ENCODE measurements around the gene KLK8. TPM values are rescaled to one million over a fixed set of nuclear protein-coding genes. Genes with fewer than 3 reads are reported as not detected.

KLK8 gene, protein sequence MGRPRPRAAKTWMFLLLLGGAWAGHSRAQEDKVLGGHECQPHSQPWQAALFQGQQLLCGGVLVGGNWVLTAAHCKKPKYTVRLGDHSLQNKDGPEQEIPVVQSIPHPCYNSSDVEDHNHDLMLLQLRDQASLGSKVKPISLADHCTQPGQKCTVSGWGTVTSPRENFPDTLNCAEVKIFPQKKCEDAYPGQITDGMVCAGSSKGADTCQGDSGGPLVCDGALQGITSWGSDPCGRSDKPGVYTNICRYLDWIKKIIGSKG
- 100 to 1,000 TPM in 3 of 4 donors, 10 to 100 TPM in 1; 32.8 to 235 (median 191) TPM for total RNA-seq

DNA sequence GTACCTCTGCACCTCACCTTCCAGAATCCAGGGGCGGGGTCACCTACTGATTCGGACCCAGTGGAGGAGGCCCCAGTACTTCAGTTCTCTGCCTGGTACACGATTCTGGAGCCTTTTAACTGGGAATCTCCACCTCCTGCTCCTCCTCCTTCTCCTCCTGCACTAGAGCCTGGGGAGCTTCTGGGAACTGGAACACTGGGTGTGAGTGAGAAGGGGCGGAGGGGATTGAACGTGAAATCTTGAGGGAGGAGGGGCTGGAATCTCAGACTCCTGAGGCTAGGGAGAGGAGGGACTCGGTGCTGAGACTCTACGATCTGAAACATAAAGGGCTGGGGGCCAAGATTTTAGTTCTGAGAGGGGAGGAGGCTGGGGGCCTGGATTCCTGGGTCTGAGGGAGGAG lies at the start of gene KLK8:
TSS of gene KLK8 (minus strand) at position 90 of the 400 bp plus-strand sequence. CDS start 437 bp downstream, outside the sequence.
- Histone ChIP-seq H3K4me3 (peak within 1 kb of the TSS; percentile 37 to 49 (median 40)), H3K27ac (peak within 1 kb of the TSS; percentile 28 to 90 (median 78))

DNA sequence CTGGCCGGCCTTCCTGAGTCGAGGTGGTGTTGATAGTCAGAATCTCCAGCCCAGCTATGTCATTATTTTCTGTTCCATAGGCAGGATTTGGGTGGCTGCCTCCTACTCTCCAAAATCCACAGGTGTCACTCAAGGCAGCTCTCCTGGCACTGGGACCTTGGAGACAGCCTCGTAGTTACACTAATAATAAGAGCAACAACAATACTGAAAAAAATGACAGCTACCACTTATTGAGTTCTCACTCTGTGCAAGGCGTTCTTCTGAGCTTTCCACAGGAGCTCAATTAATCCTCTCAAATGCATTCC lies 45.6 kb upstream of the KLK8 start:
- no peak for DNase-seq
- Histone ChIP-seq H3K9me3 (no peaks in the 10 kb centered on the region), H3K36me3 (no peaks in the 10 kb centered on the region), H3K27ac (peak overlapping the region in 3 of 4 donors; percentile 13 to 67 (median 42)), H3K4me3 (no peak overlapping the region), H3K27me3 (peaks cover 0 to under 1% (median 0%) of the 10 kb centered on the region in 4 donors), H3K4me1 (peaks cover 0 to 16% (median 0%) of the 10 kb centered on the region in 3 donors)
- no peak for TF ChIP-seq POLR2A (IDR thresholded peaks at IDR 0.05)
- TF ChIP-seq, protein P1, sequence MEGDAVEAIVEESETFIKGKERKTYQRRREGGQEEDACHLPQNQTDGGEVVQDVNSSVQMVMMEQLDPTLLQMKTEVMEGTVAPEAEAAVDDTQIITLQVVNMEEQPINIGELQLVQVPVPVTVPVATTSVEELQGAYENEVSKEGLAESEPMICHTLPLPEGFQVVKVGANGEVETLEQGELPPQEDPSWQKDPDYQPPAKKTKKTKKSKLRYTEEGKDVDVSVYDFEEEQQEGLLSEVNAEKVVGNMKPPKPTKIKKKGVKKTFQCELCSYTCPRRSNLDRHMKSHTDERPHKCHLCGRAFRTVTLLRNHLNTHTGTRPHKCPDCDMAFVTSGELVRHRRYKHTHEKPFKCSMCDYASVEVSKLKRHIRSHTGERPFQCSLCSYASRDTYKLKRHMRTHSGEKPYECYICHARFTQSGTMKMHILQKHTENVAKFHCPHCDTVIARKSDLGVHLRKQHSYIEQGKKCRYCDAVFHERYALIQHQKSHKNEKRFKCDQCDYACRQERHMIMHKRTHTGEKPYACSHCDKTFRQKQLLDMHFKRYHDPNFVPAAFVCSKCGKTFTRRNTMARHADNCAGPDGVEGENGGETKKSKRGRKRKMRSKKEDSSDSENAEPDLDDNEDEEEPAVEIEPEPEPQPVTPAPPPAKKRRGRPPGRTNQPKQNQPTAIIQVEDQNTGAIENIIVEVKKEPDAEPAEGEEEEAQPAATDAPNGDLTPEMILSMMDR (IDR thresholded peaks at IDR 0.05) = no peak
- WGBS, 2 donors = 3 to 5% methylated on average over 3 to 4 of the region's 4 CpGs
- intact Hi-C loops (cut with DNase I) = no loop called here

More for the DNA sequence above, at the start of gene KLK8:
- intact Hi-C loops (cut with DNase I) = no loop called here
- peaks cover 4 to 30% (median 13%) of the 10 kb centered on the region in 3 donors for H3K4me1 ChIP-seq
- TF ChIP-seq, protein P1 (IDR thresholded peaks at IDR 0.05) = no peak
- TF ChIP-seq POLR2A (IDR thresholded peaks at IDR 0.05) = no peak
- no peak for DNase-seq
- H3K36me3 ChIP-seq = no peaks in the 10 kb centered on the region
- 12 to 21% methylated on average over 3 to 6 of the region's 7 CpGs for WGBS, 2 donors
- no peaks in the 10 kb centered on the region for H3K9me3 ChIP-seq
- peaks cover 0 to 59% (median 0%) of the 10 kb centered on the region in 4 donors for H3K27me3 ChIP-seq

DNA sequence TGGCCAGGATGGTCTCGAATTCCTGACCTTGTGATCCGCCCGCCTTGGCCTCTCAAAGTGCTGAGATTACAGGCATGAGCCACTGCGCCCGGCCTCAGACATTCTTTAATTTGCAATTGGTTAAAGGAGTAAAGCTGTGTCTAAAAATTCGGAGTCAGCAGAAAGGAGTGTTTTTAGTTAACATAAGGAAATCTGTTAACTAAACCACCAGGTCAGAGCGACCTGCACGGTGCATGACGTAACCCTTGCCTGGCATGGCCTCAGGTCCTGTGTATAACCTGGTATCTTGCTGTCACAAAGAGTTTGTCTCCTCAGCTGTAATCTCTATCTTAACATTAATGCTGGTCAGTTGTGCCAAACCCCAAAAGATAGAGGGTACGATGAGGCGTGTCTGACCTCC lies 42.9 kb upstream of the KLK8 start:
- no peaks in the 10 kb centered on the region for H3K9me3 ChIP-seq
- DNase-seq = no peak
- no peak for TF ChIP-seq POLR2A (IDR thresholded peaks at IDR 0.05)
- TF ChIP-seq, protein P1 (IDR thresholded peaks at IDR 0.05) = no peak
- WGBS, 2 donors = 83 to 85% methylated on average over 11 of the region's 11 CpGs
- H3K4me1 ChIP-seq = peaks cover 0 to 7% (median 0%) of the 10 kb centered on the region in 3 donors
- no peaks in the 10 kb centered on the region for H3K27me3 ChIP-seq
- no peak overlapping the region for H3K27ac ChIP-seq
- no peaks in the 10 kb centered on the region for H3K36me3 ChIP-seq
- no peak overlapping the region for H3K4me3 ChIP-seq
- intact Hi-C loops (cut with DNase I) = no loop called here

DNA sequence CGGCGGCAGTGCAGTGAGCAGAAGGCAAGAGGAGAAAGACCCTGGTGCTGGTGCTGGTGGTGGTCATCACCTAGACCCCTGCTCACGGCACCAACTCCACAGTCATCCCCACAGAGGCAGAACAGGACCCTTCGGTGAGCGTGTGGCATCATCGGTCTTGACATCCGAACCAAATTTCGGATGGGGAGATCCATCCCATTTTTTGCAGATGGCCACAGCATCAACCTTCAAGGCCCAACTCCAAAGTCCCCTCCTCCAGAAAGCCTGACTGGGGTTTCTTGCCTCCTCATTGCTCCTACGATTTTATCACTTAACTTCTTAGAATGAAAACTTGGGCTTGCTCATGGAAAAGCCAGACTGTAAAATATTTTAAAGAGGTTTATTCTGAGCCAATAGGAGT lies 42.1 kb upstream of the KLK8 start:
- intact Hi-C loops (cut with DNase I) = no loop called here
- H3K9me3 ChIP-seq = no peaks in the 10 kb centered on the region
- WGBS, 2 donors = 76 to 85% methylated on average over 9 of the region's 9 CpGs
- DNase-seq = no peak
- TF ChIP-seq POLR2A (IDR thresholded peaks at IDR 0.05) = no peak
- TF ChIP-seq, protein P1 (IDR thresholded peaks at IDR 0.05) = no peak
- no peaks in the 10 kb centered on the region for H3K36me3 ChIP-seq
- H3K27ac ChIP-seq = no peak overlapping the region
- no peak overlapping the region for H3K4me3 ChIP-seq
- H3K27me3 ChIP-seq = no peaks in the 10 kb centered on the region
- peaks cover 0 to 11% (median 0%) of the 10 kb centered on the region in 3 donors for H3K4me1 ChIP-seq

DNA sequence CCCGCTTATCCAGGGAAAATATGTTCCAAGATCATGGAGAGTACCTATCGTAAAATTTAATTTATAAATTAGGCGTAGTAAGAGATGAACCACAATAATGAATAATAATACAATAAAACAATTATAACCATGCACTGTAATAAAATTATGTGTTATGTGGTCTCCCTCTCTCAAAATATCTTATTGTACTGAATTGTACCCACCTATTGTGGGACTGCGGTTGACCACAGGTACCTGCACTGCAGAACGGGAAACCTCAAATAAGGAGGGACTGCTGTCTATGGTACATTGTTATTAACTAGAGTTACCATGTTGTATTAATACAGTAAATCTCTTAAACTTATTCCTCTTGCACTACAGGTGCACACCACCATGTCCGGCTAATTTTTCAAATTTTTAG lies 38.7 kb upstream of the KLK8 start:
- no peak overlapping the region for H3K4me3 ChIP-seq
- peaks cover 0 to 16% (median 0%) of the 10 kb centered on the region in 3 donors for H3K4me1 ChIP-seq
- no peak for DNase-seq
- H3K27me3 ChIP-seq = peaks cover 0 to 4% (median 0%) of the 10 kb centered on the region in 4 donors
- H3K27ac ChIP-seq = no peak overlapping the region
- H3K9me3 ChIP-seq = no peaks in the 10 kb centered on the region
- TF ChIP-seq POLR2A (IDR thresholded peaks at IDR 0.05) = no peak
- TF ChIP-seq, protein P1 (IDR thresholded peaks at IDR 0.05) = no peak
- 86 to 87% methylated on average over 6 of the region's 6 CpGs for WGBS, 2 donors
- no peaks in the 10 kb centered on the region for H3K36me3 ChIP-seq
- intact Hi-C loops (cut with DNase I) = no loop called here

All from esophagus squamous epithelium (tissue), 5 donors.